CD4-positive, alpha-beta T cell (primary cell): Measurements from ENCODE around the gene DGKB. TPM values are rescaled to one million over a fixed set of nuclear protein-coding genes. Genes with fewer than 3 reads are reported as not detected.

Experiments used
- ATAC-seq: fragments of 200-7000 bp; cut with Tn5 transposase; one replicate; pipeline ENCODE4 v1.10.0; 2022; ENCODE audit warnings: mild to moderate bottlenecking; ENCODE audit not compliant: poor library complexity
- CTCF ChIA-PET: fragments of 350-600 bp; sonication (Branson Sonifier 250); formaldehyde crosslinking; loops from one replicate; lab custom pipeline; 2021; ENCODE audit warnings: antibody characterized with exemption, inconsistent platforms; lab: Charles Lee
- POLR2A ChIA-PET: fragments of 350-600 bp; sonication (Branson Sonifier 250); formaldehyde crosslinking; loops from one replicate; lab custom pipeline; 2021; ENCODE audit warnings: antibody characterized with exemption, inconsistent platforms; lab: Charles Lee
- DNase-seq, 14 experiments: peaks; one replicate each; pipeline ENCODE4 v3.0.0-alpha.2; 2013 to 2020; ENCODE audit warnings: mixed read lengths in 2 of 14
- H3K27ac ChIP-seq, 2 donors: one replicate each; pipeline versions ENCODE4 v1.5.1 to v1.7.0; 2013; ENCODE audit warnings: low read length in 2 of 2, low read depth in 1 of 2, mild to moderate bottlenecking in 1 of 2
- H3K27me3 ChIP-seq, 2 experiments: 1 replicate in 1 of 2; 2 replicates in 1 of 2; pipeline versions ENCODE4 v1.6.1 to v1.7.0; 2013; ENCODE audit warnings: low read length in 2 of 2, control low read depth in 1 of 2, mild to moderate bottlenecking in 1 of 2, moderate library complexity in 1 of 2; ENCODE audit not compliant: insufficient read depth in 2 of 2, control insufficient read depth in 1 of 2
- H3K36me3 ChIP-seq: one replicate; pipeline ENCODE4 v1.6.1; 2013; ENCODE audit warnings: low read length, control low read depth; ENCODE audit not compliant: insufficient read depth
- H3K4me1 ChIP-seq: one replicate; pipeline ENCODE4 v1.6.1; 2013; ENCODE audit warnings: low read length, control low read depth; ENCODE audit not compliant: insufficient read depth
- H3K4me3 ChIP-seq: one replicate; pipeline ENCODE4 v1.5.1; 2013; ENCODE audit warnings: mild to moderate bottlenecking, low read length, moderate library complexity
- H3K9me3 ChIP-seq, 2 experiments: 1 replicate in 1 of 2; 2 replicates in 1 of 2; pipeline versions ENCODE4 v1.6.1 to v1.7.0; 2013; ENCODE audit warnings: low read length in 2 of 2, mild to moderate bottlenecking in 2 of 2, control low read depth in 1 of 2, moderate library complexity in 1 of 2; ENCODE audit not compliant: control insufficient read depth in 1 of 2, insufficient read depth in 1 of 2
- H3K27ac Mint-ChIP-seq: one replicate; pipeline ENCODE4 v1.8.0; 2020; ENCODE audit warnings: mixed read lengths
- H3K27me3 Mint-ChIP-seq: one replicate; pipeline ENCODE4 v1.8.0; 2021; ENCODE audit warnings: mixed read lengths
- H3K36me3 Mint-ChIP-seq: one replicate; pipeline ENCODE4 v1.8.0; 2021; ENCODE audit warnings: low read depth, mixed read lengths
- H3K4me1 Mint-ChIP-seq: one replicate; pipeline ENCODE4 v1.8.0; 2021; ENCODE audit warnings: low read depth, mixed read lengths
- H3K4me3 Mint-ChIP-seq: one replicate; pipeline ENCODE4 v1.8.0; 2020; ENCODE audit warnings: mild to moderate bottlenecking, mixed read lengths
- H3K9me3 Mint-ChIP-seq: one replicate; pipeline ENCODE4 v1.8.0; 2020; ENCODE audit warnings: mixed read lengths
- intact Hi-C, 2 experiments: fragments of 100-400 bp; cut with DNase I in 1 of 2; cut with micrococcal nuclease in 1 of 2; formaldehyde crosslinking; loops; one replicate each; pipeline versions ENCODE4 v1.15.1 to v1.9.0; 2023 to 2025; cut with DNase I, micrococcal nuclease
- total RNA-seq, 174 experiments: library from RNA in 2 of 174; stranded (reverse) in 2 of 174; gene quantifications; one replicate each; pipeline ENCODE4 v1.2.3 and lab custom pipeline; 2021 to 2026
- TF ChIP-seq, protein P1 (sequence below): fragments of 200-600 bp; IDR thresholded peaks from one replicate; pipeline ENCODE4 v1.8.0; 2022; ENCODE audit warnings: antibody characterized with exemption, mild to moderate bottlenecking

DGKB gene
- total RNA-seq, 2 experiments from 2014 or later: not detected

DNA sequence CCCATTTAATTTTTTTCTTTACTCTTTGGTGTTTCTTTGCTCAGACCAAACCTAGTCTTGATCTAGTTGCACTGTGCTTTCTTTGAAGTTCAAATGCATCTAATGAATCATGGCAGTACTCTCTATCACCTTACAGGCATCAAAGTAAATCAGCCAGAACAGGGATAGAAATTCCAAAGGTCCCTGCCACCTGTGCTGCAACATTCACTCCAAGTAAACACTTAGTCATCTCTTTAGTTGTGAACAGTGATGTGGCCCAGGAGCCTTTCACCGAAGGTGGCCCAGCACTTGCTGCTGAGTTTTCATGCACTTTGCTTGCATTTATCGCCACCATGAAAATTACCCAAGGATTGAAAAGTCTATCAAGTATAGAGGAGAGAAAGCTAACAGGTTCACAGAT lies 599.0 kb downstream of the DGKB start:
- H3K4me1 ChIP-seq: no peaks in the 10 kb centered on the region
- TF ChIP-seq, protein P1, sequence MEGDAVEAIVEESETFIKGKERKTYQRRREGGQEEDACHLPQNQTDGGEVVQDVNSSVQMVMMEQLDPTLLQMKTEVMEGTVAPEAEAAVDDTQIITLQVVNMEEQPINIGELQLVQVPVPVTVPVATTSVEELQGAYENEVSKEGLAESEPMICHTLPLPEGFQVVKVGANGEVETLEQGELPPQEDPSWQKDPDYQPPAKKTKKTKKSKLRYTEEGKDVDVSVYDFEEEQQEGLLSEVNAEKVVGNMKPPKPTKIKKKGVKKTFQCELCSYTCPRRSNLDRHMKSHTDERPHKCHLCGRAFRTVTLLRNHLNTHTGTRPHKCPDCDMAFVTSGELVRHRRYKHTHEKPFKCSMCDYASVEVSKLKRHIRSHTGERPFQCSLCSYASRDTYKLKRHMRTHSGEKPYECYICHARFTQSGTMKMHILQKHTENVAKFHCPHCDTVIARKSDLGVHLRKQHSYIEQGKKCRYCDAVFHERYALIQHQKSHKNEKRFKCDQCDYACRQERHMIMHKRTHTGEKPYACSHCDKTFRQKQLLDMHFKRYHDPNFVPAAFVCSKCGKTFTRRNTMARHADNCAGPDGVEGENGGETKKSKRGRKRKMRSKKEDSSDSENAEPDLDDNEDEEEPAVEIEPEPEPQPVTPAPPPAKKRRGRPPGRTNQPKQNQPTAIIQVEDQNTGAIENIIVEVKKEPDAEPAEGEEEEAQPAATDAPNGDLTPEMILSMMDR: no peak
- H3K27ac ChIP-seq: no peak overlapping the region
- no peaks in the 10 kb centered on the region for H3K36me3 Mint-ChIP-seq
- no peak for DNase-seq
- intact Hi-C loops: no loop called here
- no peak overlapping the region for H3K4me3 ChIP-seq
- CTCF ChIA-PET: interaction anchor here (0.6 kb wide), 1 partner anchor 642 kb away, joined by 3 read pairs; no protein-coding TSS in a partner anchor
- no peaks in the 10 kb centered on the region for H3K27me3 Mint-ChIP-seq
- no peaks in the 10 kb centered on the region for H3K4me1 Mint-ChIP-seq
- H3K36me3 ChIP-seq: no peaks in the 10 kb centered on the region
- H3K9me3 ChIP-seq: no peaks in the 10 kb centered on the region
- no peak overlapping the region for H3K4me3 Mint-ChIP-seq
- ATAC-seq: no peak
- no peaks in the 10 kb centered on the region for H3K27me3 ChIP-seq
- no peaks in the 10 kb centered on the region for H3K9me3 Mint-ChIP-seq
- POLR2A ChIA-PET: no interaction called here
- H3K27ac Mint-ChIP-seq: no peak overlapping the region

DNA sequence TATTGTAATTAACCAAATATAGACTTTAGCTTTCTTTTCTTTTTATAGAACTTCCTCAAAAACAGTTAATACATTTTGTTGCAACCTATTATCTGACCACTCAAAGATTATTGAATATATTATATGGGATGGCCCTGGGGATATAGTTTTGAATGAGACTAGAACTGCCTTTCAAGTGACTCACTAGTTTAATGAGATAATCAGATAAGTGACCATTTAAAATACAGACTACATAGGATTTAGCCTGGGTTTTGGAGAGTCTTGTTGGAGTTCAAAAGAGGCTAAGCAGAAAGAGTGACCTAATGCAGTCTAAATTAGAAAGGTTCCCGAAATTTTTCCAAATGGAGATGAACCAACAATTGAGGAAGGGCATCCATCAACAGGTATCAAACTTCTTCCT lies 607.9 kb downstream of the DGKB start:
- peaks cover 0 to 3% of the 10 kb centered on the region in 2 experiments for H3K9me3 ChIP-seq
- no peak overlapping the region for H3K4me3 ChIP-seq
- TF ChIP-seq, protein P1: no peak
- POLR2A ChIA-PET: interaction anchor here (0.5 kb wide), 1 partner anchor 224 kb away, joined by 3 read pairs; no protein-coding TSS in a partner anchor
- no peaks in the 10 kb centered on the region for H3K27me3 ChIP-seq
- Mint-ChIP-seq H3K27ac (no peak overlapping the region), H3K4me1 (no peaks in the 10 kb centered on the region), H3K9me3 (peaks cover 2% of the 10 kb centered on the region), H3K27me3 (no peaks in the 10 kb centered on the region), H3K36me3 (no peaks in the 10 kb centered on the region), H3K4me3 (no peak overlapping the region)
- H3K27ac ChIP-seq: no peak overlapping the region
- no peaks in the 10 kb centered on the region for H3K36me3 ChIP-seq
- intact Hi-C loops: no loop called here
- DNase-seq (no peak), ATAC-seq (no peak)
- CTCF ChIA-PET: no interaction called here
- no peaks in the 10 kb centered on the region for H3K4me1 ChIP-seq

DNA sequence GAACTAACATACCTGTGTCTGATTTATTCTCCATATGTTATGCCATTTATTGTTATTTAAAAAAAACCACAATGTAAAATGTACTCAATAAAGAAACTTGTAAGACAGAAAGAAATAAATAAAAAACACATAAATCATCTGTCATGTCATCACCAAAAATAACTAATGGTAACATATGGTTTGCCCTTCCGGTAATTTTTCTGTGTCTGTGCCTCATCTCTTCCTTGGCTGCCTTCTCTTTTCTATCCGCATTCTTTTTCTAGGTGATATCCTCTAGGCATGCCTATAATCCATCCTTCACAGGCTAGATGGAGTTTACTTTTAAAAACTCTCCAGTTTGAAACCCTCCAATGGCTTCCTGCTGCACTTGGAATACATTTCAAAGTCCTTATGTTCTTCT lies 609.1 kb downstream of the DGKB start:
- peaks cover 2% of the 10 kb centered on the region for H3K9me3 Mint-ChIP-seq
- H3K4me3 ChIP-seq: no peak overlapping the region
- no peaks in the 10 kb centered on the region for H3K4me1 ChIP-seq
- ChIA-PET CTCF (no interaction called here), POLR2A (no interaction called here)
- no peak overlapping the region for H3K27ac Mint-ChIP-seq
- H3K4me3 Mint-ChIP-seq: no peak overlapping the region
- peaks cover 0 to 3% of the 10 kb centered on the region in 2 experiments for H3K9me3 ChIP-seq
- H3K36me3 Mint-ChIP-seq: no peaks in the 10 kb centered on the region
- H3K36me3 ChIP-seq: no peaks in the 10 kb centered on the region
- no peaks in the 10 kb centered on the region for H3K27me3 Mint-ChIP-seq
- no peak for ATAC-seq
- DNase-seq: no peak
- H3K4me1 Mint-ChIP-seq: no peaks in the 10 kb centered on the region
- H3K27ac ChIP-seq: no peak overlapping the region
- intact Hi-C loops: no loop called here
- no peaks in the 10 kb centered on the region for H3K27me3 ChIP-seq
- TF ChIP-seq, protein P1: no peak
